ENCODE results near the gene SFXN2.
A peak's percentile ranks its signal among the peaks of the same experiment; 100 is the strongest.

SFXN2 gene

GRCh38 chr10:102778781-102779180 is 64.3 kb downstream of the SFXN2 start:
- no peak for TF ChIP-seq CTCF (IDR thresholded peaks at IDR 0.05; ENCODE audit: insufficient read depth, missing control alignments)
- DNase-seq (ENCODE audit: insufficient read length, low spot score) (peak; percentile 35), FAIRE-seq (peak; percentile 87)

- no peak for FAIRE-seq
- TF ChIP-seq CTCF (IDR thresholded peaks at IDR 0.05; ENCODE audit: insufficient read depth, missing control alignments): no peak
- DNase-seq (ENCODE audit: insufficient read length, low spot score): no peak
Observed at GRCh38 chr10:102779680-102780526, 65.5 kb downstream of the SFXN2 start.

GRCh38 chr10:102780527-102780808 is 66.0 kb downstream of the SFXN2 start:
- TF ChIP-seq CTCF (IDR thresholded peaks at IDR 0.05; ENCODE audit: insufficient read depth, missing control alignments): no peak
- DNase-seq (ENCODE audit: insufficient read length, low spot score) (no peak), FAIRE-seq (no peak)

GRCh38 chr10:102781090-102781920 is 66.9 kb downstream of the SFXN2 start:
- no peak for TF ChIP-seq CTCF (IDR thresholded peaks at IDR 0.05; ENCODE audit: insufficient read depth, missing control alignments)
- DNase-seq (ENCODE audit: insufficient read length, low spot score) (no peak), FAIRE-seq (no peak)

- no peak for DNase-seq (ENCODE audit: insufficient read length, low spot score)
- no peak for TF ChIP-seq CTCF (IDR thresholded peaks at IDR 0.05; ENCODE audit: insufficient read depth, missing control alignments)
- FAIRE-seq: no peak
Observed at GRCh38 chr10:102781921-102782557, 67.6 kb downstream of the SFXN2 start.

GRCh38 chr10:102782673-102783551 is 68.5 kb downstream of the SFXN2 start:
- FAIRE-seq: no peak
- no peak for DNase-seq (ENCODE audit: insufficient read length, low spot score)
- TF ChIP-seq CTCF (IDR thresholded peaks at IDR 0.05; ENCODE audit: insufficient read depth, missing control alignments): no peak
